G401.6 (cell line): Measurements from ENCODE around the gene PELI3.
A peak's percentile ranks its signal among the peaks of the same experiment; 100 is the strongest.

Experiments
- FAIRE-seq: peaks from 2 replicates; lab custom pipeline; 2012; peaks lifted over from hg19 to GRCh38; lab: Jason Lieb, UNC

Gene PELI3

DNA sequence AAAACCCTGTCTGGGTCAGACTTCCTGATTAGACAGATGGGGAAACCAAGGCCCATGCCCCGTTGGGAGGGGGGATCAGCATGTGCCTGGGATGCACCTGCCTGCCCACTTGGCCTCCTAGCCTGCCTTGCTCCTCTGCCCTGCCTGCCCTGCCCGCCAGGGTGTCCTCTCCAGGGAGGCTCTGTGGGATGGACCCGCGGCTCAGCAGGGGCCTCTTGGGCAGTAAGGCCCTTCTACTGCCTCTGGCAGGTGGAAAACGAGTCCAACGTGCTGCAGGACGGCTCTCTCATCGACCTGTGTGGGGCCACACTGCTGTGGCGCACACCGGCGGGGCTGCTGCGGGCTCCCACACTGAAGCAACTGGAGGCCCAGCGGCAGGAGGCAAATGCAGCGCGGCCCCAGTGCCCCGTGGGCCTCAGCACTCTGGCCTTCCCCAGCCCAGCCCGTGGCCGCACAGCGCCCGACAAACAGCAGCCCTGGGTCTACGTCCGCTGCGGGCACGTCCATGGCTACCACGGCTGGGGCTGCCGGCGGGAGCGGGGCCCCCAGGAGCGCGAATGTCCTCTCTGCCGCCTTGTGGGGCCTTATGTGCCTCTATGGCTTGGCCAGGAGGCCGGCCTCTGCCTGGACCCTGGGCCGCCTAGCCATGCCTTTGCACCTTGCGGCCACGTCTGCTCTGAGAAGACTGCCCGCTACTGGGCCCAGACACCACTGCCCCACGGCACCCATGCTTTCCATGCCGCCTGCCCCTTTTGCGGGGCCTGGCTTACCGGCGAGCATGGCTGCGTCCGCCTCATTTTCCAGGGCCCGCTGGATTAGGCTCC lies 8.9 kb downstream of the PELI3 start:
- no peak for FAIRE-seq

- no peak for FAIRE-seq
These were observed 9.6 kb downstream of the PELI3 start for GRCh38 chr11:66476173-66476840.

- no peak for FAIRE-seq
These were observed 10.1 kb downstream of the PELI3 start for GRCh38 chr11:66476841-66477251.

DNA sequence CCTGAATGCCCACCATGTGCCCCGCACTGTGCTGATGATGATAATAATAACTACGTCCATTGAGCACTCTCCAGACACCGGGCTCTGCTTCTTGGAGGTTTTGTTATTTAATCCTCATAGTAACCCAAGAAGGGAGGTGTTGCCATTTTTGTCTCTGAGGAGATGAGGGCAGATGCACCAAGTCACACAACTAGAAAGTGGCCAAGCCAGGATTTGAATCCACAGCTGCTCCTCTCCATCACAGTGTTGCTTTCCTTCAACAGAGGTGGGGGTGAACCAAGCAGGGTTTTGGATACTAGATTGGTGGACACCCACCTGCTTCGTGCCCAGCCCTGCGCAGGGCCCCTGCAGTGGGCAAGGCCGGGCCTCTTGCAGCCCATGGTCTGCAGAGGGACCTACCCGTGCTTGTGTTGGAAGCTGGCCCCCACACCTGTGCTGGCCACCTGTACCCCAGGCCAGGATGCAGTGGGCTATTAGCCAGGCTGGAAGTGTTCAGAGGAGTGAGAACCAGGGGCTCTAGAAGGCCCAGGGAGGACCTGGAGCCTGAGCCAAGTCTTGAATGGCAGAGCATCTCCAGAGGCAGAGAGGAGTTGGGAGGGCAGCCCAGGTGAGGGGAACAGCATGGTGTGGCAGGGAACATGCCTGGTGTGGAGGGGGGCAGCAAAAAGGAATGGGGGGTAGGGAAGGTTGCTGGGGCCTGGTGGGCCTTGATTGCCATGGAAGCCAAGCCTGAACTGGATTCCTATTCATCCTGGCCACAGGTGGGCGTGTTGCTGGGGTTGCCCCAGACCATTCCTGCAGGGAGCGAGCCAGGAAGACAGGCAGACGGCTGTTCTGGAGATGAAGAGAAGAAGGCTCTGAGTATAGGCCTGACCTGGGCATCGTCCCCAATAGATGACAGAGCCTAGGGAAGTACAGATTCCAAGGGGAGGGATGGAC lies 10.8 kb downstream of the PELI3 start:
- no peak for FAIRE-seq

DNA sequence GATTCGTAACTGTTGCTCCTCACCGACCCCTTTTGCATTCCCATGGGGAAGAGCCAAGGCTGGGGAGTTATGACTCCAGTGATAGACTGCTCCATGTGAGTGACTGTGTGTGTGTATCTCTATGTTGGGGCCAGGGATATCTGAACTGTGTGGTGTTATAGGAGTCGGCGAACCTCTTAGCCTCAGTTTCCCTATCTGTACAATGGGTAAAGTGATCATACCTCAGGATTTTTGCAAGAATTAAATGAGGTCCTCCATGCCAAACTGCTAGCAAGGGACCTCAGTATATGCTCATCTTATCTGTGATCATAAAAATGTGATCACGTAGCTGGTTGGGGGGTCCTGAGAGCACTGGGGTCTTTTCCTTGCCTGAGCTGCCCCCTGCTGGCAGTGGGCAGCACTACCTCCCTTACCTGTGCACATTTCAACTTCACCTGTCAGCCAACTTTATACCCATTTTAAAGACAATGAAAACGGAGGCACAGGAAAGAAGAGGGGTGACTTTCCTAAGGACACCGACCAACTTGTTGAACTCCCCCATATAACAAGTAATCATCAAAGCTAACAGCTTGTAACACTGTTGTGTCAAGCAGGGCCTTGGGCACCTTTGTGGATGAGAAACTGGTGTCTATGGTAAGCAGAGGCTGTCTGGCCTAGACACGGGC lies 12.2 kb downstream of the PELI3 start:
- FAIRE-seq, result no peak

- FAIRE-seq, result no peak
These were observed 12.8 kb downstream of the PELI3 start for GRCh38 chr11:66479394-66480116.

DNA sequence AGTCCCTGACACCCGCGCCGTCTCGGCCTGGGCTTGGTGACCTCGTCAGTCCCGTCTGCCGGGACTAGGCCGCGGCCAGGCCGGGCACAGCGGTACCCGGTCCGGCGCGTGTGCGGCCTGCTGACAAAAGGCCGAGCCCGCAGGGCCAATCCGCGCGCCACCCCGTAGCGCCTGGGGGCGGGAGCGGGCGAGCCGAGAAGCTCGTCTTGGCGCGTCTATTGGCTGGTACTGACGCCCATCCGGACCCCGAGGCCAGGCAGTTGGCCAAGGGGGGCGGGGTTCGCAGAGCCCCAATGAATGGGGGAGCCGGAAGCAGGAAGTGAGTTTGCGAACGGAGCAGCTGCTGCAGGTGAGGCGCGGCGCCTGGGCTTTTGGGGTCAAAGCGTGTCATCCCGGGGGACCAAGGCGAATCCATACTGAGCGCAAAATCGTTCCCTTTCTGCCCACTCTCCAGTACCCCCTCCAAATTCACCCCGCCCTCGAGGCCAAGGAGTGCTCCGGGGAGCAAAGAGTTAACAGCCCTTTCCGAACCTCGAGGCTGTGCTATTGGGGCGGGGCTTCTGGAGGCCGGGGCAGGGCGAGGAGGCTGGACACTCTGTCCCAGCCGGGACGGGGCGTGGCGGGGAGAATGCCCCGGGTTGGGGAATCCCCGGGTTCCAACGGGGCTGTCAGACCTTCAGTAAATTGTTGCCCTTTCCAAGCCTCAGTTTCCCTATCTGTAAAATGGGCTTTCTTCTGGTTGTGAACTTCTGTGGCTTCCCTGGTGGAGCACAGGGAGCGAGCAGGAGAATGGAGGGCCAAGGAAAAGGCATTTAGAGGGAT lies 13.6 kb downstream of the PELI3 start, which contains the start of gene DPP3:
Gene DPP3 (plus strand): TSS at position 318 of the 822 bp plus-strand sequence. CDS start 1,767 bp downstream, outside the sequence.
- FAIRE-seq, result peak; percentile 90

DNA sequence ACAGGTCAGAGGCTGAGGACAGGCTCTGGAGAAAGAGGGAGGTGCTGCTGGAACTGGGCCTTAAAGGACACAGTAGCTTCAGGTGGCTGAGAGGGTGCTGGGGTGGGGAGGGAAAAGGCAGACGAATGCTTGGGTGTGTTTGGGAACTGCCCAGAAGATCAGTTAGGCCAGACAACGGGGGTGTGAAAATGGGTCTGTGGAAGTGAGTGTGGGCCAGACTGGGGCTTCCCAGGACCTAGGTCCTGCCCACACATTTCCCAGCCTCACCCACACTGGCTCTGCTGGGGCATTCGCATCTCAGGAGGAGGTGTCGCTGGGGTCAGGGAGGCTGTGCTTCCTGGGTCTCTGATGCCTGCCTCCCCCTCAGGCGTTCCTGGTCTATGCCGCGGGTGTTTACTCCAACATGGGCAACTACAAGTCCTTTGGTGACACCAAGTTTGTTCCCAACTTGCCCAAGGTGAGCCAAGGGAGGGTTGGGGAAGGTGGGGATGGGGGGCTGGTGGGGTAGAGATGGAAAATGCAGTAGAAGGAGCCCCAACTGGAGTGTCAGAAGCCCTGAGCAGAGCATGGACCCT lies 18.2 kb downstream of the PELI3 start:
- no peak for FAIRE-seq

GRCh38 chr11:66488957-66489356 lies 22.3 kb downstream of the PELI3 start:
- FAIRE-seq, result no peak

GRCh38 chr11:66489636-66490035 lies 22.9 kb downstream of the PELI3 start:
- no peak for FAIRE-seq

DNA sequence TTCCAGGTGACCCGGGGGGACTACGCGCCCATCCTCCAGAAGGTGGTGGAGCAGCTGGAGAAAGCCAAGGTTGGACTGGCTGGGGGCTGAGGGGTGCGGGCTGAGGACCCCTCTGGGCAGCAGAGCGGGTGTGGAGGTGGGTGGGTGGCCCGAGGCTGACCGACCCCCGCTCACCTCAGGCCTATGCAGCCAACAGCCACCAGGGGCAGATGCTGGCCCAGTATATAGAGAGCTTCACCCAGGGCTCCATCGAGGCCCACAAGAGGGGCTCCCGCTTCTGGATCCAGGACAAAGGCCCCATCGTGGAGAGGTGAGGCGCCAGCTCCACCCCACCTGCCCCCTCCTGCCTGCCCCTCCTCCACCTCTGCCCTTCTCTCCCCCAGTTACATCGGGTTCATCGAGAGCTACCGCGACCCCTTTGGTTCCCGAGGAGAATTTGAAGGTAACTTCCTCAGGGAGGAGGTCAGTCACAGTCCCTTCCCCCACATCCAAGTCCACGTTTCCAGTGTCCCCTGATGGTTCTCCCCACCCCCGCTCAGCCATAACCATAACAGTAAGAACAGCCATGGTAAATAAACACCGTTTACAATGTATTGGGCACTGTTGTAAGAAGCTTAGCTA lies 24.7 kb downstream of the PELI3 start:
- no peak for FAIRE-seq

- FAIRE-seq, result no peak
These were observed 25.6 kb downstream of the PELI3 start for GRCh38 chr11:66492161-66492865.

DNA sequence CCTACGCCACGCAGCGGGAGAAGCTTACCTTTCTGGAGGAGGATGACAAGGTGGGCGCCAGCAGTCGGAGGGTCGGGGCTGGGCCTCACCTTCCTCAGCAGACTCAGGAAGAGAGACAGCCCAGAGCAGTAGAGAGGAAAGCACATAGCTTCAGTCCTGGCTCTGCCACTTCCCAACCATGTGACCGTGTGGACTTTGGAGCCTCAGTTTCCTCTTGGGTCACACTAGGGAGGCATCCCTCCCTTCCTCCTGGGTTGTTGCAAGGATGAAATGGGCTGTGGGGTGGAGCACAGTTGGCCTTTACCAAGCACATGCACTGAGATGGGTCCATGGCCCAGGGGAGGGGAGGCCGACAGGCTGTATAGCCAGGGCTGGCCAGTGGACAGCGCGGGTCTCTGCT lies 26.4 kb downstream of the PELI3 start:
- FAIRE-seq, result no peak

DNA sequence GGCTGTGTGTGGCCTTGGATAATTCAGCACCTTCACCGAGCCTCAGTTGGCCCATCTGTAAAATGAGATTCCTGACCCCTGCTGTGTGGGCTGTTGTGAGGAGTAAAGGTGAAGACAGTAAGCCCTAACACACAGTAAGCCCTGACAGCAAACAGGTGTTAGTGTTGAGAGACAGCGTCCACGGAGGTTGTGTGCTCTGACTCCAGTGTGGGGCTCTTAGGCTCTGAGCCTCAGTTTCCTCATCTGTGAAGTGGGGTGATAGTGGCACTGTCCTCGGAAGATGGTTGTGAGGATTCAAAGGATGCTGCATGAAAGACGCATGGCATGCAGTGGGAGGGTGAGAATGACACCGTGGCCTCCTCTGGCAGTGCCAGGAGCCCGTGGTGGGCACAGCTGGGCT lies 27.8 kb downstream of the PELI3 start:
- no peak for FAIRE-seq

DNA sequence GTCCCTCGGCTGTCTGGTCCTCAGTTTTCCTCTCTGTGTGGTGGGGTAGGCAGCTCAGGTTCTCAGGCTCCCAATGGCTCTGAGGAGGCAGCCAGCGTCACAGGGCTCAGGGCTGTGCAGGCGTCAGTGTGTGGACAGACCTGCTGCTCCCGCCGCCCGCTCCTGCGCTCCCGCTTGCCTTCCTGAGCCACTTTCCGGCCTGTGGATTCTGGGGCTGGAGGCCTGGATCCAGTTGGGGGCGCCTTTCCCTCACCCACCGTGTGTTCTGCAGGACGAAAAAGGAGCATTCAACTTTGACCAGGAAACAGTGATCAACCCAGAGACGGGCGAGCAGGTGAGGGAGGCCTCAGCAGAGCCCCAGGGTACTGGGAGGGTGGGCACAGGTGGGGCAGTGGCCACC lies 28.2 kb downstream of the PELI3 start:
- FAIRE-seq, result no peak

DNA sequence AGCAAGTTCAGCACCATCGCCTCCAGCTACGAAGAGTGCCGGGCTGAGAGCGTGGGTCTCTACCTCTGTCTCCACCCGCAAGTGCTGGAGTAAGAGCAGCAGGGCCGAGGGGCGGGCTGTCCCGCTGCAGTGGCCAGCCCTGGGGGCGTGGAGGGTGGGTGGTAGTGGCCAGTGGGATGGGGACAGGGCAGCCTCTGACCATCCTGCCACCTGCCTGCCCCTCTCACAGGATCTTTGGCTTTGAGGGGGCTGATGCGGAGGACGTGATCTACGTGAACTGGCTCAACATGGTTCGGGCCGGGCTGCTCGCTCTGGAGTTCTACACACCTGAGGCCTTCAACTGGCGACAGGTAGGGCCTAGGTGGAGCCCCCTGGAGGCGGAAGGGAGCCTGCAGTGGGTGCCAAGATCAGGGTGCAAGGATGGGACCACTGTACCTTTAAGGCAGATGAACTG lies 28.7 kb downstream of the PELI3 start:
- FAIRE-seq, result no peak

DNA sequence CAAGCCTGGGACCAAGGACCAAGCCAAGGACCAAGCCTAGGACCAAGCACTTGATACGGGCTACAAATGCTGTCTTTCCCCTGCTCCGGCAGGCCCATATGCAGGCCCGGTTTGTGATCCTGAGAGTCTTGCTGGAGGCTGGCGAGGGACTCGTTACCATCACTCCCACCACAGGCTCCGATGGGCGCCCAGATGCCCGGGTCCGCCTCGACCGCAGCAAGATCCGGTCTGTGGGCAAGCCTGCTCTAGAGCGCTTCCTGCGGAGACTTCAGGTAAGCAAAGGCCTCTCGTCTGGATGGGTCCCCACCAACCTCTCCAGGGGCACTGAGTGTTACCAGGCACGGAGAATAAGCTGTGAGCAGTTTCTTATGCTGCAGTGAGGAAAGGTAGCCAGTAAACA lies 30.5 kb downstream of the PELI3 start:
- FAIRE-seq, result no peak

- no peak for FAIRE-seq
These were observed 31.8 kb downstream of the PELI3 start for GRCh38 chr11:66498506-66498905.

DNA sequence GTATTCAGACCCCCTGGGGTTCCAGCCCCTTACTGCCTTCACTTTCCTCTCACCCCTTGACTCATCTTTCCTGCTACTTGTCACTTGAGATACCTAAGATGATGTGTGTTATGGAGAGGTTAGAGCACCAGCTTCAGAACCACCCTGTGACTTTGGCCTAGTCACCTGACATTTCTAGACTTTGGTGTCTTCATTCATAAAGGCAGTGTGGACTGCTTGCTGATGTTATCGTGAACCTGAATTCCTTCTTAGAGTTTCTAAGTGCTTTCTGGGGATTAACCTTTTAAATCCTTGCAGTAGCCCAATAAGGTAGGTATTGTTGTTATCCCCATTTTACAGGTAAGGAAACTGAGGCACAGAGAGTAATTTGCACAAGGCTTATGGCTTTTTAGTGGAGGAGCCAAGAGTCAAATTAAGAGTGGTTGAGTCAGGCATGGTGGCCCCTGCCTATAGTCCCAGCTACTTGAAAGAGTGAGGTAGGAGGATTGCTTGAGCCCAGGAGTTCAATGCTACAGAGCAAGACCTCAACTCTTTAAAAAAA lies 38.6 kb downstream of the PELI3 start:
- no peak for FAIRE-seq
